AG10803 (cell line): ENCODE results near the gene PAQR4.

Experiments
- DNase-seq: peaks from one replicate; pipeline ENCODE4 v3.0.0; 2010; ENCODE audit warnings: low read depth
- H3K4me3 ChIP-seq: 2 replicates; pipeline ENCODE4 v1.5.1; 2011; ENCODE audit warnings: mild to moderate bottlenecking, low read length, control low read depth
- CTCF ChIP-seq: conservative IDR thresholded peaks from 2 replicates; pipeline ENCODE4 v1.5.1; 2011; ENCODE audit warnings: mild to moderate bottlenecking, low read length, control low read depth, inconsistent platforms

The PAQR4 gene

DNA sequence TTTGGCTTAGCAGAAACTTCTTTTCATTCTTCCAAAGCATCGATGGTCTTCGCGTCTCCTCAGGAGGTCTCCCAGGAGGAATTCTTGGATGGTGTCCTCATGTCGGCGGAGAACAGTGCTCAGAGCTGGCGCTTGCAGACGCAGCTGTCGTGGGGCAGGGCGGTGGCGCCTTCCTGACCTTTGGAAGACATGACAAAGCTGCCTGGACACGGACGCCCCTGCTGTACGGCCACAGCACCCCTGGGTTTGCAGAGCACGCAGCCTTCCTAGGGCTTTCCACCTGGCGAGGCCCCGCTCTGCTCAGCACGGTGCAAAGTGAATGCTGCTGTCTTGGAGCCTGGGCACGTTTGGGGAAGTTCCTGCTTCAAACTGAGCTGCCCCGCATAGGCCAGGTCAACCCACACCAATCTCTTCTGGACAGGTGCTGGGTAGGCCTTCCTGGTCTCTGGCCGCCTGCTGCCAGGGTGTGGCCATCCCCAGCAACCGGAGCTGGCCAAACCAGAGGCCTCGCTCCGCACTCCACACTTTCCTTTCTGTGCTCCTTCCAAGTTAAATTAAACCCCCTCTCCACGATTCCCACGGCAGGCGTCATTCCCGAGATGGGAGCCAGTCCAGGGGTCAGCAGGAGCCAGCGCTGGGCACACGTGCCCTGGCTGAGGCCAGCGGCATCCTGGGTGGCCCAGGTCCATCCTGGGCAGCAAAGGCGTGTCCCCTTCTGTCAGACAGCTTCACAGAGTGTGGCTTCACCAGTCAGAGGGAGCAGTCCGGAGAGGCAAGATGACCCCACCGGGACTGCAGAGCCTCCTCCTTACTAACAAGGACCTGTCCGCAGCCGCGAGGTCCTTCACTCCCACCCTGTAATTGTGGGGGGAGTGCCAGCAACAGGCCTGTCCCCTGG, 20.1 kb upstream of the PAQR4 start:
- no peak for TF ChIP-seq CTCF
- DNase-seq, result no peak
- no peak overlapping the region for H3K4me3 ChIP-seq

DNA sequence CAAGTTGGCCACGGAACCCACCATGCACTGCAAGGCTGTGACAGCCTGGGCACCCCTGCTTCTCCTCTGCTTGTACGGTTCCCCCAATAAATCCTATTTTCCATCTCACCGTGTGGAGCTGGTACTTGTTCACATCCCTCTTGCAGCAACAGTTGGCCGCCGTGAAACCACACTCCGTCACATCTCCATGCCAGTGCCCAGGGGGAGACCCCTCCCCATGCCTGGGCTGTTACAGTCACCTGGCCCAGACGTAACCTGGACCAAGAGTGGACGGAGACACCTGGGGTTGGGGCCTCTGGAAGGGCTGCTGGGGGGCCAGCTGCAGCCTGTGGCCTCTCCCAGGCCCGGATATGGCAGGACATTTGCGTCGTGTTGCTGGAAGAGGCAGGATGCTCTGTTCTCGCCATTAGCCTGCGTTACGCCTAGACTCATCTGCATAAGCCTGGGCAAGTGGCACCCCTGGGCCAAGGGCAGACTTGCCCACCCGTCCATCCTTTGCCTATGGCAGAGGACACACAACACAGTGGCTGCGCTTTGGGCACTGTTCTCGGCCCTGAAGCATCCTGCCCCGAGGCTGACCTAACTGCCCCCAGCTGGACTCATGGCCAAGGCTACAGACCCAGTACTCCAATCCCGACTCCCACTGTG, 19.3 kb upstream of the PAQR4 start:
- TF ChIP-seq CTCF, result no peak
- H3K4me3 ChIP-seq, result no peak overlapping the region
- DNase-seq, result no peak

- TF ChIP-seq CTCF, result no peak
- H3K4me3 ChIP-seq, result no peak overlapping the region
- DNase-seq, result no peak
Measured at GRCh38 chr16:2950353-2950724, 18.8 kb upstream of the PAQR4 start.

DNA sequence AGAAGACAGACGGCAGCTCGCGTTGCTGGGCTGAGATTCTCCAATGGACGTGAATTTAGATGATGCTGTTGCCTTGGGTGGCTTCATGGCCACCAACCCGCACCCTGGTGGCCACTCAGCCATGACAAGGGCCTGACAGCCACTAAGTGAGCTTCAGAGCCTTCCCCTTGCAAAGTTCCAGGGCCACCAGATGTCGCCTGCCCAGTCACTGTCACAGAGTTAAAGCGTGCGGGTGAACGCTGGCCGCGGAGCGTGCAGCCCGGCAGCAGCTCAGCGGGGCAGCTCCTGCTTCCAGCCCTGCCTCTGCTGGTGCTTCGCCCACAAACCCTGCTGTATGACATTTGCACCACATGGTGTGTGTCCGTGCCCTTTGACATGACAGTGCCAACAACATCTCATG, 18.4 kb upstream of the PAQR4 start:
- no peak for DNase-seq
- TF ChIP-seq CTCF, result no peak
- no peak overlapping the region for H3K4me3 ChIP-seq

- TF ChIP-seq CTCF, result no peak
- no peak for DNase-seq
- H3K4me3 ChIP-seq, result no peak overlapping the region
Measured at GRCh38 chr16:2952679-2953078, 16.5 kb upstream of the PAQR4 start.

DNA sequence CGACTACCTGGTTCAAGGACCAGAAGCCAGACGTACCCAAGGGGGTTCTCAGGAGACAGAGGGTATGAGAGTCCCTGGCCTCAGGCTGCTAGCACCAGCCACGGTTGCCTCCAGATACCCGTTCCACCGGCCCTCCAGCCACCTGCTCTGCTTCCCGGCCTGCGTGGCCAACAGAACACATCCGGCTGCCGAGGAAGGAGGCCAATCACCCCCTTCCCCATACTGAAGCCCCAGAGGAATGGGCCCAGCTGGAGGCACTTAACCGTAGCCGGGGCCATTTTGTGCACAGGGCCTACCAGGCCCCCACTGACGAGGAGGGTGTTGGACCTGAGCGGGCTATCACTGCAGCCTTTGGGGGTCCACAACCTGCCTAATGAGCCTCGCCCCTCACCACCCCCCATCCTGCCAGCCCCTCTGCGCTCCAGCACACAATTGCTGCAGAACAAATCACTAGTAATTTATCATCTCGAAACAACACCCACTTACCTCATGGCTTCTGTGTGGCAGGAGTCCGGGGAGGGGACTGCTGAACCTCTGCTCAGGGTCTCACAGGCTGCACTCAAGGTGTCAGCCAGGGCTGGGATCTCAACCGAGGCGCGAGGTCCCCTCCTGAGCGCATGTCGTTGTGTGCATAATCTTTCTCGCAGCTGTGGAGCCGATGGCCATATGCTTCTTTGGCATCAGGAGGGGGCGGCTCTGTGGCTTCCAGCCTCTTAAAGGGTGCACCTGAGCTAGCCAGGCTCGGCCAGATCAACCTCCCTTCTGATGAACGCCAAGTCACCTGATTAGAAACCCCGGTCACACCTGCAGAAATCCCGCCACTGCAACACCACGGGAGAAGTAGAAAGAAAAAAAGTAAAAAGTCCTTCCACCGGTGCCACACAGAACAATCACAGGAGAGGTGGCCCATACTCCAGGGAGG, 15.2 kb upstream of the PAQR4 start:
- DNase-seq, result no peak
- no peak overlapping the region for H3K4me3 ChIP-seq

More for the DNA sequence above, 15.2 kb upstream of the PAQR4 start:
- TF ChIP-seq CTCF, result no peak
